Measurements from ENCODE around the gene ARL8A. TPM values are rescaled to one million over a fixed set of nuclear protein-coding genes. Genes with fewer than 3 reads are reported as not detected.

Gene ARL8A
- total RNA-seq, 4 donors from 2014 or later = 36.5 to 68.4 (median 41.3) TPM

GRCh38 chr1:202164271-202165037 lies 19.9 kb upstream of the ARL8A start:
- WGBS, 2 donors = 73 to 74% methylated on average over 11 of the region's 11 CpGs
- intact Hi-C loops (cut with DNase I; ENCODE audit: low total_unique reads) = no loop called here
- no peak overlapping the region for H3K4me3 ChIP-seq (ENCODE audit: low read depth, poor library complexity, severe bottlenecking)
- peak in 1 of 2 donors; percentile 82 for DNase-seq (ENCODE audit: low spot score in 2 of 2)
- no peak for TF ChIP-seq POLR2A (IDR thresholded peaks at IDR 0.05)
- TF ChIP-seq CTCF (IDR thresholded peaks at IDR 0.05) = no peak

- no peak for DNase-seq (ENCODE audit: low spot score in 2 of 2)
- WGBS, 2 donors = 71 to 78% methylated on average over 12 of the region's 12 CpGs
- TF ChIP-seq POLR2A (IDR thresholded peaks at IDR 0.05) = no peak
- no peak for TF ChIP-seq CTCF (IDR thresholded peaks at IDR 0.05)
- intact Hi-C loops (cut with DNase I; ENCODE audit: low total_unique reads) = no loop called here
- H3K4me3 ChIP-seq (ENCODE audit: low read depth, poor library complexity, severe bottlenecking) = no peak overlapping the region
Measured at GRCh38 chr1:202163281-202164270, 19.0 kb upstream of the ARL8A start.

GRCh38 chr1:202162418-202163280 lies 18.1 kb upstream of the ARL8A start:
- intact Hi-C loops (cut with DNase I; ENCODE audit: low total_unique reads) = no loop called here
- no peak overlapping the region for H3K4me3 ChIP-seq (ENCODE audit: low read depth, poor library complexity, severe bottlenecking)
- 68 to 74% methylated on average over 13 to 15 of the region's 15 CpGs for WGBS, 2 donors
- TF ChIP-seq POLR2A (IDR thresholded peaks at IDR 0.05) = no peak
- no peak for TF ChIP-seq CTCF (IDR thresholded peaks at IDR 0.05)
- no peak for DNase-seq (ENCODE audit: low spot score in 2 of 2)

GRCh38 chr1:202162047-202162417 lies 17.5 kb upstream of the ARL8A start:
- WGBS, 2 donors = 81 to 85% methylated on average over 4 of the region's 4 CpGs
- intact Hi-C loops (cut with DNase I; ENCODE audit: low total_unique reads) = no loop called here
- TF ChIP-seq CTCF (IDR thresholded peaks at IDR 0.05) (no peak), POLR2A (IDR thresholded peaks at IDR 0.05) (no peak)

More at GRCh38 chr1:202162047-202162417, 17.5 kb upstream of the ARL8A start:
- DNase-seq (ENCODE audit: low spot score in 2 of 2) = no peak
- no peak overlapping the region for H3K4me3 ChIP-seq (ENCODE audit: low read depth, poor library complexity, severe bottlenecking)

Data from lower leg skin (tissue), 4 donors.